ENCODE data around the gene SRD5A3.
A peak's percentile ranks its signal among the peaks of the same experiment; 100 is the strongest.

- TF ChIP-seq POLR2A (IDR thresholded peaks at IDR 0.05; ENCODE audit: low read depth, low read length), result no peak
- no peak for TF ChIP-seq TAF1 (IDR thresholded peaks at IDR 0.05; ENCODE audit: low read depth, low read length)
- TF ChIP-seq POLR2AphosphoS5 (IDR thresholded peaks at IDR 0.05; ENCODE audit: low read depth, low read length), result no peak
- no peak for TF ChIP-seq SPI1 (IDR thresholded peaks at IDR 0.05; ENCODE audit: low read depth, low read length)
- no peak for TF ChIP-seq PAX5 (IDR thresholded peaks at IDR 0.05; ENCODE audit: insufficient read depth, low read length, severe bottlenecking)
- peak; percentile 42; the same call in 1 of the 2 replicates for TF ChIP-seq POU2F2 (IDR thresholded peaks at IDR 0.05; ENCODE audit: low read depth, low read length)
Observed at GRCh38 chr4:55358668-55359067, 12.6 kb downstream of the SRD5A3 start.

Data from GM12891 (cell line).